ENCODE results near the gene ACTMAP.

The ACTMAP gene

DNA sequence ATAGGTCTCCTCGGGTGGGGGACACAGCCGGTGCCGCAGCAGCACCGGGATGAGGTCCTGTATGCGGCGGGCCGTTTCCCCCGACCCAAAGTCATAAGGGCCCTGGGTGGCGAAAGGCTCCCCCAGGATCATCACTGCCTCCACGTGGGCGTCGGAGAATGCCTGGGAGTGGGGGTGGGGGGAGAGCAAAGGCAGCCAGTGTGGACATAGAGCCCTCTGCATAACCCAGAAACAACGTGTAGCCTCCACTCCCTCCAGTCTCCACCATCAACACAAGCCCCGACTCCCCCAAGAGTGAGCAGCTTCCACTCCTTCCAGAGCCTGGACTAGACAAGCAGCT, 58.1 kb downstream of the ACTMAP start:
- DNase-seq: no peak

DNA sequence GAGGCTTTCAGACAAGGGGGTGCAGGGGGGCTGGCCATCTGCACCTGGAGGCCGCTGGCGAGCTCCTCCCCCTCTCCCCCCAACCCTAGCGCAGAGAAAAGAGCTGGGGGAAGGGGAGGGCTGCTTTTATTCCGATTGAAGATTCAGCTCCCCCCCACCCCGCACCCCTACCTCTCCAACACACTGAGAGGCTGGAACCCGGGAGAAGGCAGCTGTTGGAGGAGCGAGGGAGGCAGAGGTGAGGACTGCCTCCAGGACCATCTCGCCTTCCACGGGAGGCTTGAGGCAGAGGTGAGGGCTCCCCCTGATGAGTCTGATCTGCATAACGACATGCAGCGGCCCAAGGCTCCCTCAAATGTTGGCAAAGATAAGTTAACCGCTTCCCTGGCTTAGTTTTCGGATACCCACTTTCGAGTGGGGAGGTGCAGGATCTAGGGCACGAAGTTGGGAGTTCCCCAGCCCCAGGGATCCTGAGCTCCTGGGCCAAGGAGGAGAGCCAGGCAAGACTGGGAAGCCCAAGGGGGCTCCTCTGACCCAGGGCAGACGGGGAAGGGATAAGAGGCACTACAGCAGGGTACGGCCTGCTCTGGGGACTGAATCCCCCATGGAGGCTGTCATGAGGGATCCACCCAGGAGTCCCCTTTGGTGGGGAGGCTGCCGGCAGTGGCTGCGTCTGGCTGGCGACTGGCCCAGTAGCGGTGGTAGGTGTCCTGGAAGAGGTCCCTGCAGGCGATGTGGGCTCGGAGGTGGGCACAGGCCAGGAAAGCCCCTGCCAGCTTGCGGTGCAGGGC, 58.7 kb downstream of the ACTMAP start:
- no peak for DNase-seq

Measured in CD4-positive, alpha-beta T cell treated with Interleukin-10 for 1 hour (primary cell).